Measurements from ENCODE around the gene MCOLN2. TPM values are rescaled to one million over a fixed set of nuclear protein-coding genes. Genes with fewer than 3 reads are reported as not detected.

Gene MCOLN2
- total and polyA plus RNA-seq, 2 of the 8 experiments (the other 6 are each of a cell fraction or from before 2014, with no cell fraction given) = 1.7 to 6.1 TPM

GRCh38 chr1:84940481-84940880 is 56.4 kb downstream of the MCOLN2 start:
- WGBS, 2 experiments (ENCODE audit: extremely low coverage in 1 of 2, insufficient coverage in 1 of 2, insufficient read length in 1 of 2, insufficient replicate concordance in 2 of 2, low coverage in 1 of 2, low lambda C conversion rate in 2 of 2, missing lambda C conversion rate in 1 of 2) = 94% methylated on average over 4 of the region's 4 CpGs; no CpG with 5 or more reads in 1 of the 2 experiments
- no peak overlapping the region for H4K91ac ChIP-seq (replicated peaks; ENCODE audit: insufficient read length, low read length)
- no peaks in the 10 kb centered on the region for H3K23me2 ChIP-seq (ENCODE audit: low read depth, low read length)
- no peak overlapping the region for H4K8ac ChIP-seq (ENCODE audit: extremely low read depth, insufficient read depth, low read length)
- H3K4ac ChIP-seq (replicated peaks; ENCODE audit: insufficient read length, low read depth, low read length) = no peak overlapping the region
- H2BK15ac ChIP-seq (ENCODE audit: low read length) = no peak overlapping the region
- no peaks in the 10 kb centered on the region for H3K36me3 ChIP-seq (ENCODE audit: control insufficient read depth in 2 of 4, insufficient read depth in 4 of 4, low read length in 3 of 4)
- no peak overlapping the region for H3K9ac ChIP-seq (replicated peaks in 1 of 4; ENCODE audit: extremely low read depth in 1 of 4, low read depth in 3 of 4, low read length in 3 of 4)
- DNase-seq (ENCODE audit: low read depth in 1 of 2, low spot score in 2 of 2) (no peak), FAIRE-seq (no peak)
- no peak overlapping the region for H2AFZ ChIP-seq (ENCODE audit: low read length)
- peaks cover 0 to 2% (median 0%) of the 10 kb centered on the region in 4 experiments; a peak in 1 of 7 replicates for H3K4me1 ChIP-seq (replicated peaks in 1 of 4; ENCODE audit: control insufficient read depth in 3 of 4, insufficient read depth in 4 of 4, low read length in 3 of 4)
- H2BK12ac ChIP-seq (ENCODE audit: low read depth, low read length) = no peak overlapping the region
- no peaks in the 10 kb centered on the region for H3K79me1 ChIP-seq (ENCODE audit: low read depth, low read length)
- H3K4me2 ChIP-seq (ENCODE audit: insufficient read depth in 1 of 2, low read depth in 2 of 2, low read length in 2 of 2) = no peak overlapping the region
- no peaks in the 10 kb centered on the region for H3K9me3 ChIP-seq (ENCODE audit: insufficient read depth in 2 of 2, low read depth in 1 of 2, low read length in 1 of 2)
- no peak overlapping the region for H3K18ac ChIP-seq (ENCODE audit: extremely low read depth, low read length)
- H2AK5ac ChIP-seq (ENCODE audit: low read depth, low read length) = no peak overlapping the region
- no peak overlapping the region for H2BK120ac ChIP-seq (replicated peaks; ENCODE audit: low read depth, low read length)
- H4K20me1 ChIP-seq (replicated peaks in 1 of 2; ENCODE audit: control insufficient read depth in 1 of 2, insufficient read depth in 2 of 2, low read length in 2 of 2) = no peaks in the 10 kb centered on the region
- H3K79me2 ChIP-seq (ENCODE audit: control insufficient read depth in 1 of 2, insufficient read depth in 2 of 2, low read length in 2 of 2) = no peaks in the 10 kb centered on the region
- ChIA-PET POLR2A (ENCODE audit: partially characterized antibody) (no interaction called here), CTCF (ENCODE audit: partially characterized antibody) (interaction anchor here (0.5 to 10.0 kb wide), 5 partner anchors 19 to 1710 kb away, joined by 3 to 122 read pairs (median 5); no protein-coding TSS in a partner anchor)
- no peak overlapping the region for H2BK5ac ChIP-seq (ENCODE audit: low read depth, low read length)
- H3K23ac ChIP-seq (ENCODE audit: insufficient read length) = no peak overlapping the region
- H3K27ac ChIP-seq (ENCODE audit: low read depth, low read length) = no peak overlapping the region
- no peak overlapping the region for H3K56ac ChIP-seq (replicated peaks; ENCODE audit: insufficient read length, low read depth, low read length)
- peaks cover 0 to 2% (median 0%) of the 10 kb centered on the region in 4 experiments; a peak in 1 of 7 replicates for H3K27me3 ChIP-seq (replicated peaks in 1 of 4; ENCODE audit: control insufficient read depth in 3 of 4, extremely low read depth in 1 of 4, insufficient read depth in 3 of 4, low read length in 3 of 4)
- no peak overlapping the region for H3K4me3 ChIP-seq (ENCODE audit: extremely low read depth in 1 of 4, insufficient read depth in 2 of 4, low read depth in 3 of 4, low read length in 4 of 4)
- H2BK20ac ChIP-seq (ENCODE audit: low read length) = no peak overlapping the region
- H3K14ac ChIP-seq (ENCODE audit: insufficient read length) = no peak overlapping the region
- no peak overlapping the region for H4K5ac ChIP-seq (ENCODE audit: insufficient read length, low read depth, low read length)
- TF ChIP-seq BCL11A (IDR thresholded peaks at IDR 0.05; ENCODE audit: low read depth in 2 of 2, low read length in 2 of 2) (no peak), CHD1 (IDR thresholded peaks at IDR 0.05; ENCODE audit: low read depth, low read length) (no peak), ZNF274 (IDR thresholded peaks at IDR 0.05; ENCODE audit: borderline replicate concordance, extremely low read depth, low read length) (no peak), SRF (IDR thresholded peaks at IDR 0.05; ENCODE audit: low read depth, low read length) (no peak), TCF12 (IDR thresholded peaks at IDR 0.05; ENCODE audit: low read depth, low read length) (no peak), POLR2A (IDR thresholded peaks at IDR 0.05; ENCODE audit: control extremely low read depth in 1 of 2, low read depth in 2 of 2, low read length in 2 of 2) (no peak), SP4 (IDR thresholded peaks at IDR 0.05; ENCODE audit: low read length) (no peak), SP2 (IDR thresholded peaks at IDR 0.05; ENCODE audit: low read length) (no peak), TAF7 (optimal IDR thresholded peaks at IDR 0.05; ENCODE audit: borderline replicate concordance, low read depth, low read length) (no peak), TAF1 (IDR thresholded peaks at IDR 0.05; ENCODE audit: low read depth, low read length) (no peak), POU5F1 (IDR thresholded peaks at IDR 0.05; ENCODE audit: low read depth, low read length) (no peak), BACH1 (IDR thresholded peaks at IDR 0.05; ENCODE audit: low read length) (no peak), TBP (IDR thresholded peaks at IDR 0.05; ENCODE audit: low read depth, low read length) (no peak), RBBP5 (IDR thresholded peaks at IDR 0.05; ENCODE audit: borderline replicate concordance, low read depth, low read length) (no peak)
- TF ChIP-seq, protein P1, sequence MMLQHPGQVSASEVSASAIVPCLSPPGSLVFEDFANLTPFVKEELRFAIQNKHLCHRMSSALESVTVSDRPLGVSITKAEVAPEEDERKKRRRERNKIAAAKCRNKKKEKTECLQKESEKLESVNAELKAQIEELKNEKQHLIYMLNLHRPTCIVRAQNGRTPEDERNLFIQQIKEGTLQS (IDR thresholded peaks at IDR 0.05; ENCODE audit: insufficient read depth, low read depth, low read length) = no peak
- TF ChIP-seq, protein P2, sequence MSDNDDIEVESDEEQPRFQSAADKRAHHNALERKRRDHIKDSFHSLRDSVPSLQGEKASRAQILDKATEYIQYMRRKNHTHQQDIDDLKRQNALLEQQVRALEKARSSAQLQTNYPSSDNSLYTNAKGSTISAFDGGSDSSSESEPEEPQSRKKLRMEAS (IDR thresholded peaks at IDR 0.05) = no peak

All from H1 (cell line).